Natural killer cell (primary cell): ENCODE data around the gene SUMF1. TPM values are rescaled to one million over a fixed set of nuclear protein-coding genes. Genes with fewer than 3 reads are reported as not detected.

Experiments used
- ATAC-seq, 3 donors: fragments of 150-1000 bp in 2 of 3; fragments of 200-7000 bp in 1 of 3; cut with Tn5 transposase; 1 replicate in 1 of 3; 2 replicates in 2 of 3; pipeline ENCODE4 v1.10.0; 2021; ENCODE audit warnings: mild to moderate bottlenecking in 2 of 3, moderate library complexity in 2 of 3
- DNase-seq, 2 donors: peaks; one replicate each; pipeline versions ENCODE4 v3.0.0 to v3.0.0-alpha.2; 2013 to 2021; ENCODE audit warnings: mixed read lengths in 1 of 2
- H3K27ac ChIP-seq: one replicate; pipeline ENCODE4 v1.5.1; 2013; ENCODE audit warnings: mild to moderate bottlenecking, low read length
- H3K27me3 ChIP-seq: one replicate; pipeline ENCODE4 v1.6.1; 2013; ENCODE audit warnings: low read length; ENCODE audit not compliant: control insufficient read depth, insufficient read depth
- H3K36me3 ChIP-seq: one replicate; pipeline ENCODE4 v1.6.1; 2013; ENCODE audit warnings: low read length; ENCODE audit not compliant: control insufficient read depth, insufficient read depth
- H3K4me1 ChIP-seq: one replicate; pipeline ENCODE4 v1.6.1; 2013; ENCODE audit warnings: low read length; ENCODE audit not compliant: control insufficient read depth, insufficient read depth
- H3K4me3 ChIP-seq: one replicate; pipeline ENCODE4 v1.5.1; 2013; ENCODE audit warnings: low read length
- H3K9me3 ChIP-seq: one replicate; pipeline ENCODE4 v1.6.1; 2013; ENCODE audit warnings: low read length; ENCODE audit not compliant: control insufficient read depth, insufficient read depth
- H3K27ac Mint-ChIP-seq, 2 donors: one replicate each; pipeline ENCODE4 v1.8.0; 2022; ENCODE audit warnings: mild to moderate bottlenecking in 2 of 2, mixed read lengths in 2 of 2, moderate library complexity in 1 of 2
- H3K27me3 Mint-ChIP-seq, 2 donors: one replicate each; pipeline ENCODE4 v1.8.0; 2022; ENCODE audit warnings: low read depth in 2 of 2, mixed read lengths in 2 of 2
- H3K36me3 Mint-ChIP-seq: one replicate; pipeline ENCODE4 v1.8.0; 2022; ENCODE audit warnings: mixed read lengths
- H3K4me1 Mint-ChIP-seq, 2 donors: one replicate each; pipeline ENCODE4 v1.8.0; 2022; ENCODE audit warnings: mixed read lengths in 2 of 2
- H3K4me3 Mint-ChIP-seq: one replicate; pipeline ENCODE4 v1.8.0; 2022; ENCODE audit warnings: mild to moderate bottlenecking, moderate library complexity, mixed read lengths
- H3K9me3 Mint-ChIP-seq, 2 donors: one replicate each; pipeline ENCODE4 v1.8.0; 2022; ENCODE audit warnings: mixed read lengths in 2 of 2
- WGBS: methylation state at CpG from one replicate; pipeline ENCODE4 v1.1.7; 2013; ENCODE audit warnings: missing lambda C conversion rate; ENCODE audit not compliant: insufficient coverage; 5-methylcytosine and 5-hydroxymethylcytosine counted together
- intact Hi-C: fragments of 100-400 bp; cut with micrococcal nuclease; formaldehyde crosslinking; loops from one replicate; pipeline ENCODE4 v1.14.2; 2022
- total RNA-seq, 4 donors: library from RNA; stranded (reverse); fragments of 120-200 nt in 1 of 4; gene quantifications; one replicate each; pipeline versions ENCODE4 v1.2.3 to v1.2.4, GENCODE V29; 2013 to 2022
- TF ChIP-seq, protein P1 (sequence below): fragments of 200-600 bp; IDR thresholded peaks from one replicate; pipeline ENCODE4 v1.8.0; 2022; ENCODE audit warnings: antibody characterized with exemption

SUMF1 gene
- total RNA-seq, 3 donors from 2014 or later (not counting 1 experiment from before 2014, with no cell fraction given), result 16.3 to 19.8 (median 19.3) TPM

- TF ChIP-seq, protein P1, sequence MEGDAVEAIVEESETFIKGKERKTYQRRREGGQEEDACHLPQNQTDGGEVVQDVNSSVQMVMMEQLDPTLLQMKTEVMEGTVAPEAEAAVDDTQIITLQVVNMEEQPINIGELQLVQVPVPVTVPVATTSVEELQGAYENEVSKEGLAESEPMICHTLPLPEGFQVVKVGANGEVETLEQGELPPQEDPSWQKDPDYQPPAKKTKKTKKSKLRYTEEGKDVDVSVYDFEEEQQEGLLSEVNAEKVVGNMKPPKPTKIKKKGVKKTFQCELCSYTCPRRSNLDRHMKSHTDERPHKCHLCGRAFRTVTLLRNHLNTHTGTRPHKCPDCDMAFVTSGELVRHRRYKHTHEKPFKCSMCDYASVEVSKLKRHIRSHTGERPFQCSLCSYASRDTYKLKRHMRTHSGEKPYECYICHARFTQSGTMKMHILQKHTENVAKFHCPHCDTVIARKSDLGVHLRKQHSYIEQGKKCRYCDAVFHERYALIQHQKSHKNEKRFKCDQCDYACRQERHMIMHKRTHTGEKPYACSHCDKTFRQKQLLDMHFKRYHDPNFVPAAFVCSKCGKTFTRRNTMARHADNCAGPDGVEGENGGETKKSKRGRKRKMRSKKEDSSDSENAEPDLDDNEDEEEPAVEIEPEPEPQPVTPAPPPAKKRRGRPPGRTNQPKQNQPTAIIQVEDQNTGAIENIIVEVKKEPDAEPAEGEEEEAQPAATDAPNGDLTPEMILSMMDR, result no peak
- Mint-ChIP-seq H3K4me1 (peaks cover 36 to 45% of the 10 kb centered on the region in 2 donors), H3K27me3 (peaks cover 0 to 4% of the 10 kb centered on the region in 2 donors), H3K9me3 (no peaks in the 10 kb centered on the region), H3K4me3 (peak overlapping the region; percentile 99), H3K36me3 (peaks cover 5% of the 10 kb centered on the region), H3K27ac (peak overlapping the region; percentile 85 to 92)
- H3K4me1 ChIP-seq, result peaks cover 24% of the 10 kb centered on the region
- H3K4me3 ChIP-seq, result peak overlapping the region; percentile 87
- DNase-seq, result peak; percentile 28 to 80
- no peaks in the 10 kb centered on the region for H3K27me3 ChIP-seq
- H3K36me3 ChIP-seq, result no peaks in the 10 kb centered on the region
- peak overlapping the region; percentile 47 for H3K27ac ChIP-seq
- ATAC-seq, result peak; percentile 9 to 19 (median 13)
- intact Hi-C loops, result loop anchor here (1.0 to 10.0 kb wide), 7 partner anchors 12 to 1318 kb away; partner anchors contain the start of genes CRBN, SETMAR and SUMF1
- no peaks in the 10 kb centered on the region for H3K9me3 ChIP-seq
- WGBS, result under 1% methylated on average over 43 of the region's 43 CpGs
Measured at GRCh38 chr3:4492208-4493013, 25.3 kb upstream of the SUMF1 start.

- no peaks in the 10 kb centered on the region for H3K27me3 ChIP-seq
- DNase-seq, result no peak
- peaks cover 0 to 4% of the 10 kb centered on the region in 2 donors for H3K27me3 Mint-ChIP-seq
- intact Hi-C loops, result loop anchor here (5.0 to 10.0 kb wide), 3 partner anchors 95 to 1317 kb away; partner anchors contain the start of genes CRBN and SETMAR
- no peak overlapping the region for H3K4me3 ChIP-seq
- peaks cover 33 to 44% of the 10 kb centered on the region in 2 donors for H3K4me1 Mint-ChIP-seq
- H3K9me3 Mint-ChIP-seq, result no peaks in the 10 kb centered on the region
- H3K36me3 Mint-ChIP-seq, result no peaks in the 10 kb centered on the region
- no peak overlapping the region for H3K27ac ChIP-seq
- 42% methylated on average over 4 of the region's 5 CpGs for WGBS
- no peaks in the 10 kb centered on the region for H3K9me3 ChIP-seq
- no peaks in the 10 kb centered on the region for H3K36me3 ChIP-seq
- H3K27ac Mint-ChIP-seq, result peak overlapping the region in 1 of 2 donors; percentile 92
- H3K4me3 Mint-ChIP-seq, result peak overlapping the region; percentile 99
- TF ChIP-seq, protein P1, result no peak
- no peak for ATAC-seq
- H3K4me1 ChIP-seq, result peaks cover 24% of the 10 kb centered on the region
Measured at GRCh38 chr3:4491855-4492207, 24.8 kb upstream of the SUMF1 start.

DNA sequence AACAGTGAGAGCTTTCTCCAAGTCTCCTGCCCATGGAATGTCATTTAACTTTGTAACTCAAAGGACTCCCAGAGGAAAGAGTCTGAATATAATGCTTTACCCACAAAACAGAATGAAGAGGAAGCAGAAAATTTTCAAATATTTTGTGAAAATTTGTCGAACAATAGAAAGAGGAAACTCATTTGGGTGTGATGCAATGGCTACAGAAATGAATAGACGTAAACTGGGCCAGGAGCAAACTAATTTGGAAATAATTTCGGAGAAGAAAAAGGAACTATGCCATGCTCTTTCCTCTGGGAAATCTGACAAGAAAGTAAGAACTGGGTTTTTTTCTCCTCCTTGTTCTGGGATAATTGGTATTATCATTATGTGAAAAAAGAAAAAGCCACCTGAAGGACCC is 11.2 kb upstream of the SUMF1 start:
- H3K27ac ChIP-seq, result no peak overlapping the region
- DNase-seq, result no peak
- H3K4me3 ChIP-seq, result no peak overlapping the region
- H3K27ac Mint-ChIP-seq, result no peak overlapping the region
- no peak overlapping the region for H3K4me3 Mint-ChIP-seq
- no peaks in the 10 kb centered on the region for H3K36me3 Mint-ChIP-seq
- intact Hi-C loops, result no loop called here
- 43% methylated on average over 3 of the region's 3 CpGs for WGBS
- peaks cover 0 to 5% of the 10 kb centered on the region in 2 donors for H3K4me1 Mint-ChIP-seq
- no peaks in the 10 kb centered on the region for H3K36me3 ChIP-seq
- peaks cover 17 to 20% of the 10 kb centered on the region in 2 donors for H3K27me3 Mint-ChIP-seq
- TF ChIP-seq, protein P1, result no peak
- ATAC-seq, result no peak
- no peaks in the 10 kb centered on the region for H3K4me1 ChIP-seq
- no peaks in the 10 kb centered on the region for H3K9me3 Mint-ChIP-seq
- H3K9me3 ChIP-seq, result no peaks in the 10 kb centered on the region
- H3K27me3 ChIP-seq, result peaks cover 2% of the 10 kb centered on the region
